Kidney (tissue), 14 donors: ENCODE results near the gene STX19. TPM values are rescaled to one million over a fixed set of nuclear protein-coding genes. Genes with fewer than 3 reads are reported as not detected.

Source experiments
- DNase-seq, 5 donors: peaks; one replicate each; pipeline ENCODE4 v3.0.0-alpha.2; 2013 to 2020
- FAIRE-seq: peaks from 2 replicates; lab custom pipeline; 2012; peaks lifted over from hg19 to GRCh38; lab: Jason Lieb, UNC
- H3K27ac ChIP-seq, 2 donors: one replicate each; pipeline ENCODE4 v1.7.0; 2013; ENCODE audit warnings: low read depth in 2 of 2, low read length in 2 of 2, inconsistent platforms in 1 of 2
- H3K27me3 ChIP-seq: one replicate; pipeline ENCODE4 v1.7.1; 2013; ENCODE audit warnings: low read length, inconsistent platforms; ENCODE audit not compliant: control insufficient read depth, insufficient read depth
- H3K36me3 ChIP-seq, 3 donors: one replicate each; pipeline versions ENCODE4 v1.7.0 to v1.7.1; 2013; ENCODE audit warnings: low read length in 3 of 3, control low read depth in 1 of 3, inconsistent platforms in 1 of 3; ENCODE audit not compliant: insufficient read depth in 3 of 3, control insufficient read depth in 2 of 3
- H3K4me1 ChIP-seq, 3 donors: one replicate each; pipeline versions ENCODE4 v1.7.0 to v1.7.1; 2013; ENCODE audit warnings: low read length in 3 of 3, inconsistent platforms in 1 of 3, low read depth in 1 of 3; ENCODE audit not compliant: control insufficient read depth in 2 of 3, insufficient read depth in 2 of 3
- H3K4me3 ChIP-seq, 3 donors: one replicate each; pipeline versions ENCODE4 v1.7.0 to v1.8.1; 2013; ENCODE audit warnings: low read length in 3 of 3, control low read depth in 1 of 3, inconsistent platforms in 1 of 3
- H3K9ac ChIP-seq, 3 donors: one replicate each; pipeline versions ENCODE4 v1.7.0 to v1.7.1; 2013; ENCODE audit warnings: low read length in 3 of 3, control low read depth in 1 of 3, inconsistent platforms in 1 of 3
- H3K9me3 ChIP-seq, 3 donors: one replicate each; pipeline versions ENCODE4 v1.7.0 to v1.7.1; 2013; ENCODE audit warnings: low read length in 3 of 3, control low read depth in 1 of 3, inconsistent platforms in 1 of 3; ENCODE audit not compliant: control insufficient read depth in 2 of 3, insufficient read depth in 1 of 3
- intact Hi-C: fragments of 100-400 bp; cut with DNase I; formaldehyde crosslinking; loops from one replicate; pipeline ENCODE4 v1.11.1; 2022
- polyA plus RNA-seq: library from polyadenylated mRNA; stranded (reverse); fragments of 350-450 nt; fragmentation: Illumina TruSeq; extraction: RNeasy Lipid Tissue Mini Kit (QIAGEN cat#74804); gene quantifications from one replicate; pipeline ENCODE4 v1.2.3, GENCODE V29; 2014; ENCODE audit warnings: low read depth, low replicate concordance; ENCODE audit not compliant: insufficient read depth
- total RNA-seq: library from RNA; stranded (reverse); fragmentation: NEBNext Ultra II Directional; extraction: Animal tissue kit (Norgen Biotek cat#: 25700); gene quantifications from one replicate; pipeline ENCODE4 v1.2.1, GENCODE V29; 2021
- TF ChIP-seq, protein P1 (sequence below): IDR thresholded peaks from 3 replicates; pipeline ENCODE4 v1.5.1; 2012; ENCODE audit warnings: mild to moderate bottlenecking, moderate library complexity, borderline replicate concordance; ENCODE audit not compliant: insufficient read depth; ENCODE audit errors: extremely low read depth
- donor health status: control.
- donor health status: control.
- donor health status: control.
- donor health status: control.
- donor health status: control.
- donor health status: DM: yes; HTN: yes; CAD: no.
- donor health status: Normal renal cell carcinoma (clear cell type).

Gene STX19
- total and polyA plus RNA-seq, 2 donors from 2014 or later = 0.47 TPM; not detected in 1

DNA sequence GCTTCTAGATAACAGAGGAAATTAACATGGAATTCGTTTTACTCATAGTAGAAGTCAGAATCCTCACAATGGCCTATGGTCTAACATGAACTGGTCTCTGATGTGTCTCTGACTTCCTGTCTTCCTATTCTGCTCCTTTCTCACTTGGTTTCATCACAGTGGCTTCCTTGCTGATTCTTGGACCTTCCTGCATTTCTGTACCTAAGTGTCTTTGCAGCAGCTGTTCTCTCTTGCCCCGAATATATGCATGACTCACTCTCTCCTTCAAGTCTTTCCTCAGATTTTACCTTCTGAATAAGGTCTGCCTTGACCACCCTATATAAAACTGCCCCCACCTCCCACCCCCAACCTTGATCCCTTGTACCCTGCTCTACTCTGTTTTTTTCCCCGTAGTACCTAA, 34.3 kb downstream of the STX19 start:
- H3K4me1 ChIP-seq = no peaks in the 10 kb centered on the region
- intact Hi-C loops = no loop called here
- TF ChIP-seq, protein P1, sequence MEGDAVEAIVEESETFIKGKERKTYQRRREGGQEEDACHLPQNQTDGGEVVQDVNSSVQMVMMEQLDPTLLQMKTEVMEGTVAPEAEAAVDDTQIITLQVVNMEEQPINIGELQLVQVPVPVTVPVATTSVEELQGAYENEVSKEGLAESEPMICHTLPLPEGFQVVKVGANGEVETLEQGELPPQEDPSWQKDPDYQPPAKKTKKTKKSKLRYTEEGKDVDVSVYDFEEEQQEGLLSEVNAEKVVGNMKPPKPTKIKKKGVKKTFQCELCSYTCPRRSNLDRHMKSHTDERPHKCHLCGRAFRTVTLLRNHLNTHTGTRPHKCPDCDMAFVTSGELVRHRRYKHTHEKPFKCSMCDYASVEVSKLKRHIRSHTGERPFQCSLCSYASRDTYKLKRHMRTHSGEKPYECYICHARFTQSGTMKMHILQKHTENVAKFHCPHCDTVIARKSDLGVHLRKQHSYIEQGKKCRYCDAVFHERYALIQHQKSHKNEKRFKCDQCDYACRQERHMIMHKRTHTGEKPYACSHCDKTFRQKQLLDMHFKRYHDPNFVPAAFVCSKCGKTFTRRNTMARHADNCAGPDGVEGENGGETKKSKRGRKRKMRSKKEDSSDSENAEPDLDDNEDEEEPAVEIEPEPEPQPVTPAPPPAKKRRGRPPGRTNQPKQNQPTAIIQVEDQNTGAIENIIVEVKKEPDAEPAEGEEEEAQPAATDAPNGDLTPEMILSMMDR = no peak
- H3K36me3 ChIP-seq = no peaks in the 10 kb centered on the region
- H3K27me3 ChIP-seq = no peaks in the 10 kb centered on the region
- DNase-seq (no peak), FAIRE-seq (no peak)
- H3K27ac ChIP-seq = no peak overlapping the region
- no peak overlapping the region for H3K4me3 ChIP-seq
- no peaks in the 10 kb centered on the region for H3K9me3 ChIP-seq
- H3K9ac ChIP-seq = no peak overlapping the region

DNA sequence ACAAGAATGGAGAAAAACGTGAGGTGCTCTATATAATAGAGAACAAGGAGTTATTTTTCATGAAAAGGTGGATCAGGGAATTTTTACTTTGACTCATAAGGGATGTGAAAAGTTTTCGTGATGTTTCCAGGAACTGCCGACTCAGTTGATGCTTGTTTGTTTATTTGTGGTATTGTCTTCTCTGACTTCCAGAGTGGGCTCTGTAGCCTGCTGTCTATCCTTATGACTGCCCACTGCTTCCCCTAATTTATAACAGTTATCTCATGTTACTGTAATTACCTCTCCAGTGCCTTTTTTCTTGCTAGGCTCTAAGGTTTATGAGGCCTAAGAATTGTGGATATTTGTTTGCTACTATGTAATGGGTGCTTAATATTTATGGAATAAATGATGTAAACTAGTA, 36.2 kb downstream of the STX19 start:
- intact Hi-C loops = no loop called here
- DNase-seq (peak in 2 of 5 donors; percentile 37 to 45), FAIRE-seq (no peak)
- H3K27ac ChIP-seq = no peak overlapping the region
- no peak overlapping the region for H3K4me3 ChIP-seq
- H3K27me3 ChIP-seq = no peaks in the 10 kb centered on the region
- no peaks in the 10 kb centered on the region for H3K36me3 ChIP-seq
- no peak overlapping the region for H3K9ac ChIP-seq
- TF ChIP-seq, protein P1 = no peak
- H3K9me3 ChIP-seq = no peaks in the 10 kb centered on the region
- no peaks in the 10 kb centered on the region for H3K4me1 ChIP-seq

DNA sequence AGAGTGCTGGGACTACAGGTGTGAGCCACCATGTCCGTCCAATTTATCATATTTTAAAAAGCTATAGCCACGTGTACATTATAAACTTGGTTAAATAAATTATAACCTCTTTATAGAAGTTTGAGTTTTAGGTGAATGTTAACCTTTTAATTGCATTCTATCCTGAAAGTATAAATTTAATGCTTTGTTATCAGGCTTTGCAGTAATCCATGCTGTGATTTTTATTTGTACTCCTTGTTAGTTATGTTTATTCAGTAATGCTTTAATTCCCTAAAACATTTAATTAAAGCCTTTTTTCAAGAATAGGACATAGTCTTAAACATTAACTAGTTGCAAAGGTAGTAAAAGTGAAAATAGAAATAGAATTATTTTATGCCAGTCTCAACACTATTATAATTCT, 36.8 kb downstream of the STX19 start:
- intact Hi-C loops = no loop called here
- TF ChIP-seq, protein P1 = no peak
- no peaks in the 10 kb centered on the region for H3K9me3 ChIP-seq
- H3K4me1 ChIP-seq = no peaks in the 10 kb centered on the region
- H3K36me3 ChIP-seq = no peaks in the 10 kb centered on the region
- no peaks in the 10 kb centered on the region for H3K27me3 ChIP-seq
- H3K4me3 ChIP-seq = no peak overlapping the region
- H3K27ac ChIP-seq = no peak overlapping the region
- FAIRE-seq (peak; percentile 25), DNase-seq (no peak)
- no peak overlapping the region for H3K9ac ChIP-seq

DNA sequence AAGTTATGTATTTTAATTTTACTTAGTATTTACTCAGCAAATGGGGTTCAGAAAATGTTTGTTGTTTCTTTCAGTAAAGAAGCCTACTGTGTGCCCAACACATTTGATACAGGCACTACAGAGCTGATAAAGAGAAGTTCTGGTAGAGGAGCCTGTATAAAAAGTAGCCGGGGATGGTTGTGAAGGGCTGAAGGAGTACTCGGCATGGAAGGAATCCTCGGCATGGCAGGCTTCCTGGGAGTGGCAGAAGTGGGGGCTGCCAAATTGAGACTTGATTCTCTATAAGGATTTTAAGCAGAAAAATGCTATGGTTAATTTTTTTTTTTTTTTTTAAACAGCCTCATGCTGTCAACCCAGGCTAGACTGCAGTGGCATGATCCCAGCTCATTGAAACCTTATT, 39.2 kb downstream of the STX19 start:
- no peak for DNase-seq
- Histone ChIP-seq H3K9ac (no peak overlapping the region), H3K36me3 (no peaks in the 10 kb centered on the region), H3K9me3 (no peaks in the 10 kb centered on the region), H3K4me1 (no peaks in the 10 kb centered on the region), H3K27me3 (no peaks in the 10 kb centered on the region), H3K4me3 (no peak overlapping the region), H3K27ac (no peak overlapping the region)
- intact Hi-C loops = no loop called here
- no peak for FAIRE-seq
- TF ChIP-seq, protein P1 = no peak
